ENCODE results near the gene NR6A1.

DNA sequence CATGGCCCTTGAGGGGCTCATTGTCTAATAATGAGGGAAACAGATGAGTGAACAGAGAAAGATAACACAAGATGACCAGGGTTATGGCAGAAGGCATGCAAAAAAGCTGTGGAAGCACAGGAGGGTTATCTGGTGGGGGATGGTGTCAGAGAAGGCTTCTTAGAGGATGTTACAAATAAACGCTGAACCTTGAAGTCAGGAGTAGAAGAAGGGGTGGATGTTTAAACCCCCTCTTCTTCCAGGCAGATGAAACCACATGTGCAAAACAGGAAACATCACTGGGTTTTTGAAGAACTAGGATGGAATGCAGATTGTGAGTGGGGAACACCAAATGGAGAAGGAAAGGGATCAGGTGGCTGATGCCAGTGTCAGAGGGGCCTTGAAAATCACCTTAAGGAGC, 222.1 kb downstream of the NR6A1 start:
- TF ChIP-seq, protein P1, sequence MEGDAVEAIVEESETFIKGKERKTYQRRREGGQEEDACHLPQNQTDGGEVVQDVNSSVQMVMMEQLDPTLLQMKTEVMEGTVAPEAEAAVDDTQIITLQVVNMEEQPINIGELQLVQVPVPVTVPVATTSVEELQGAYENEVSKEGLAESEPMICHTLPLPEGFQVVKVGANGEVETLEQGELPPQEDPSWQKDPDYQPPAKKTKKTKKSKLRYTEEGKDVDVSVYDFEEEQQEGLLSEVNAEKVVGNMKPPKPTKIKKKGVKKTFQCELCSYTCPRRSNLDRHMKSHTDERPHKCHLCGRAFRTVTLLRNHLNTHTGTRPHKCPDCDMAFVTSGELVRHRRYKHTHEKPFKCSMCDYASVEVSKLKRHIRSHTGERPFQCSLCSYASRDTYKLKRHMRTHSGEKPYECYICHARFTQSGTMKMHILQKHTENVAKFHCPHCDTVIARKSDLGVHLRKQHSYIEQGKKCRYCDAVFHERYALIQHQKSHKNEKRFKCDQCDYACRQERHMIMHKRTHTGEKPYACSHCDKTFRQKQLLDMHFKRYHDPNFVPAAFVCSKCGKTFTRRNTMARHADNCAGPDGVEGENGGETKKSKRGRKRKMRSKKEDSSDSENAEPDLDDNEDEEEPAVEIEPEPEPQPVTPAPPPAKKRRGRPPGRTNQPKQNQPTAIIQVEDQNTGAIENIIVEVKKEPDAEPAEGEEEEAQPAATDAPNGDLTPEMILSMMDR (conservative IDR thresholded peaks at IDR 0.05; ENCODE audit: low read length) = no peak
- no peak for TF ChIP-seq EZH2phosphoT487 (IDR thresholded peaks at IDR 0.05; ENCODE audit: borderline replicate concordance, low read depth, low read length)
